Adrenal gland (tissue), 5 donors: ENCODE measurements around the gene RELT.

Source experiments
- POLR2A ChIP-seq, 2 donors: fragments of 450-650 bp; IDR thresholded peaks; one replicate each; pipeline ENCODE4 v1.6.1; 2017; ENCODE audit warnings: antibody characterized with exemption in 2 of 2, mild to moderate bottlenecking in 2 of 2, moderate library complexity in 1 of 2
- TF ChIP-seq, protein P1 (sequence below), 6 experiments: fragments of 450-650 bp in 4 of 6; fragments of 200-600 bp in 2 of 6; sonication (generic) in 1 of 6; IDR thresholded peaks; 1 replicate in 5 of 6; 2 replicates in 1 of 6; pipeline versions ENCODE4 v1.5.1 to v1.8.0; 2016 to 2021; ENCODE audit warnings: antibody characterized with exemption in 6 of 6, mild to moderate bottlenecking in 2 of 6, moderate library complexity in 1 of 6
- donor health status: DM: no; HTN: no; CAD: no.

DNA sequence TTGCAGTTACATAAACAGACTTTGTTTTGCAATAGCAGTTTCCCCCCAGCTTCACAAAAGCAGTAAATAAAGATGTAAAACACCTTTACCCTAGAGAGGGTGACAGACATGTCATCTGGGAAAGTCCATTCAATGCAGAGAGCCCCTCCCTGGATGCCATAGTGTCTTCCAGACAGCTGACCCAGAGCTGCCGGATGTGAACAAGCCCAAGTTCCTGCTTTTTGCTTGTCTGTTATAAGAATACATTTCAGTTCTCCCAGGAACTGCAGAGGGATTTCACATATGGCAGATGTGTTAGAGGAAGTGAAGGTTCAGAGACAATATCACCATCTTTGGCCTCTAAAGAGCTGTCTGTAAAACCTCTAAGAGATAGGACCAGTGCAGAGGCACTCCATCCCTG is 48.9 kb downstream of the RELT start:
- TF ChIP-seq, protein P1, sequence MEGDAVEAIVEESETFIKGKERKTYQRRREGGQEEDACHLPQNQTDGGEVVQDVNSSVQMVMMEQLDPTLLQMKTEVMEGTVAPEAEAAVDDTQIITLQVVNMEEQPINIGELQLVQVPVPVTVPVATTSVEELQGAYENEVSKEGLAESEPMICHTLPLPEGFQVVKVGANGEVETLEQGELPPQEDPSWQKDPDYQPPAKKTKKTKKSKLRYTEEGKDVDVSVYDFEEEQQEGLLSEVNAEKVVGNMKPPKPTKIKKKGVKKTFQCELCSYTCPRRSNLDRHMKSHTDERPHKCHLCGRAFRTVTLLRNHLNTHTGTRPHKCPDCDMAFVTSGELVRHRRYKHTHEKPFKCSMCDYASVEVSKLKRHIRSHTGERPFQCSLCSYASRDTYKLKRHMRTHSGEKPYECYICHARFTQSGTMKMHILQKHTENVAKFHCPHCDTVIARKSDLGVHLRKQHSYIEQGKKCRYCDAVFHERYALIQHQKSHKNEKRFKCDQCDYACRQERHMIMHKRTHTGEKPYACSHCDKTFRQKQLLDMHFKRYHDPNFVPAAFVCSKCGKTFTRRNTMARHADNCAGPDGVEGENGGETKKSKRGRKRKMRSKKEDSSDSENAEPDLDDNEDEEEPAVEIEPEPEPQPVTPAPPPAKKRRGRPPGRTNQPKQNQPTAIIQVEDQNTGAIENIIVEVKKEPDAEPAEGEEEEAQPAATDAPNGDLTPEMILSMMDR (IDR thresholded peaks at IDR 0.05), result no peak
- TF ChIP-seq POLR2A (IDR thresholded peaks at IDR 0.05), result no peak
